ENCODE data around the gene OR7A5.
"Not testable (repeated sequence)": the region's sequence is repeated elsewhere in the genome, so short reads cannot be mapped to it uniquely, and the experiment has no call there.

The OR7A5 gene

GRCh38 chr19:14835011-14835410 is at the start of gene OR7A5, which contains the start of gene OR7C1:
Gene OR7A5, minus strand, starts transcription at chr19:14835185. Its CDS starts 6,944 bp downstream, at chr19:14828241.
Gene OR7C1, minus strand, starts transcription at chr19:14835185. Its CDS starts 35,049 bp downstream, at chr19:14800136.
- DNase-seq = no peak

GRCh38 chr19:14871619-14872230 is 36.7 kb upstream of the OR7A5 start:
- DNase-seq = no peak

- DNase-seq = no peak
Observed at GRCh38 chr19:14868497-14868896, 33.5 kb upstream of the OR7A5 start.

GRCh38 chr19:14848822-14849221 is 13.8 kb upstream of the OR7A5 start, which contains the start of gene OR7A10:
Gene OR7A10, minus strand, starts transcription at chr19:14848922. Its CDS starts 7,045 bp downstream, at chr19:14841877.
- DNase-seq = no peak

- DNase-seq = no peak
Observed at GRCh38 chr19:14843578-14843977, 8.6 kb upstream of the OR7A5 start.

GRCh38 chr19:14843169-14843568 is 8.2 kb upstream of the OR7A5 start:
- DNase-seq = no peak

GRCh38 chr19:14840206-14840605 is 5.2 kb upstream of the OR7A5 start:
- DNase-seq = no peak

- DNase-seq = no peak
Observed at GRCh38 chr19:14837391-14837790, 2.4 kb upstream of the OR7A5 start.

- DNase-seq = no peak
Observed at GRCh38 chr19:14830702-14831101, 4.3 kb downstream of the OR7A5 start.

GRCh38 chr19:14826006-14826405 is 9.0 kb downstream of the OR7A5 start:
- no peak for DNase-seq

- no peak for DNase-seq
Observed at GRCh38 chr19:14821937-14822336, 13.0 kb downstream of the OR7A5 start.

GRCh38 chr19:14818588-14818987 is 16.4 kb downstream of the OR7A5 start:
- no peak for DNase-seq

GRCh38 chr19:14817052-14817451 is 17.9 kb downstream of the OR7A5 start:
- DNase-seq = no peak

- no peak for DNase-seq
Observed at GRCh38 chr19:14814982-14815652, 19.9 kb downstream of the OR7A5 start.

GRCh38 chr19:14809272-14810057 is 25.5 kb downstream of the OR7A5 start:
- no peak for DNase-seq

- no peak for DNase-seq
Observed at GRCh38 chr19:14804765-14805164, 30.2 kb downstream of the OR7A5 start.

- DNase-seq = no peak
Observed at GRCh38 chr19:14798760-14799159, 36.2 kb downstream of the OR7A5 start.

GRCh38 chr19:14796021-14796420 is 39.0 kb downstream of the OR7A5 start:
- no peak for DNase-seq

- no peak for DNase-seq
Observed at GRCh38 chr19:14795078-14795721, 39.8 kb downstream of the OR7A5 start.

GRCh38 chr19:14792250-14792649 is 42.7 kb downstream of the OR7A5 start:
- not testable (repeated sequence) for DNase-seq

GRCh38 chr19:14786421-14786851 is 48.5 kb downstream of the OR7A5 start:
- DNase-seq = no peak

- not testable (repeated sequence) for DNase-seq
Observed at GRCh38 chr19:14785102-14785793, 49.7 kb downstream of the OR7A5 start.

All from activated CD4-positive, alpha-beta T cell treated with anti-CD3 and anti-CD28 coated beads for 1 hour (primary cell).